SU-DHL-6 (cell line): ENCODE results near the gene DIP2C.

Experiments
- H2AFZ ChIP-seq: fragments of 200-600 bp; sonication (generic); 2 replicates; pipeline ENCODE4 v1.6.1; 2014; ENCODE audit warnings: low read depth, mild to moderate bottlenecking, moderate library complexity, mixed read lengths, antibody characterized with exemption, low read length; ENCODE audit not compliant: severe bottlenecking
- H3F3A ChIP-seq: fragments of 200-600 bp; shearing (Covaris generic); 2 replicates; pipeline ENCODE4 v1.6.0; 2016; ENCODE audit warnings: antibody characterized with exemption, mild to moderate bottlenecking; ENCODE audit not compliant: insufficient read depth
- H3K27ac ChIP-seq: fragments of 200-600 bp; sonication (generic); 2 replicates; pipeline ENCODE4 v1.5.1; 2016; ENCODE audit warnings: low read depth, mild to moderate bottlenecking, low read length, moderate library complexity, mixed read lengths
- H3K27me3 ChIP-seq: fragments of 200-600 bp; sonication (generic), shearing (Covaris generic); 2 replicates; pipeline ENCODE4 v1.6.0; 2014; ENCODE audit warnings: mild to moderate bottlenecking, low read length
- H3K36me3 ChIP-seq: fragments of 200-600 bp; sonication (generic); 2 replicates; pipeline ENCODE4 v1.6.1; 2014; ENCODE audit warnings: mild to moderate bottlenecking, low read length, mixed read lengths
- H3K4me2 ChIP-seq: fragments of 300-600, 200-600 bp; shearing (Covaris generic), sonication (generic); 2 replicates; pipeline ENCODE4 v1.6.0; 2014; ENCODE audit warnings: low read length, low read depth, mild to moderate bottlenecking; ENCODE audit not compliant: poor library complexity, severe bottlenecking
- H3K4me3 ChIP-seq: fragments of 200-600 bp; sonication (generic); 2 replicates; pipeline ENCODE4 v1.5.1; 2014; ENCODE audit warnings: antibody characterized with exemption, low read length, mild to moderate bottlenecking, mixed read lengths; ENCODE audit not compliant: insufficient read depth, poor library complexity, severe bottlenecking
- H3K79me2 ChIP-seq: fragments of 200-600 bp; sonication (generic); 2 replicates; pipeline ENCODE4 v1.6.1; 2014; ENCODE audit warnings: mild to moderate bottlenecking, low read length, moderate library complexity; ENCODE audit not compliant: insufficient read depth
- H3K9ac ChIP-seq: fragments of 200-600 bp; sonication (generic); 2 replicates; pipeline ENCODE4 v1.7.0; 2014; ENCODE audit warnings: mild to moderate bottlenecking, low read length
- H3K9me2 ChIP-seq: fragments of 200-600 bp; sonication (generic); replicated peaks from 2 replicates; pipeline ENCODE4 v1.6.1; 2014; ENCODE audit warnings: low read length; ENCODE audit not compliant: insufficient read depth
- H3K9me3 ChIP-seq: fragments of 200-600 bp; sonication (generic); 2 replicates; pipeline ENCODE4 v1.6.1; 2014; ENCODE audit warnings: low read length, mixed read lengths; ENCODE audit not compliant: insufficient read depth
- H4K20me1 ChIP-seq: fragments of 200-600 bp; sonication (generic); 2 replicates; pipeline ENCODE4 v1.6.1; 2014; ENCODE audit warnings: low read depth, mild to moderate bottlenecking, antibody characterized with exemption, low read length, moderate library complexity, mixed read lengths
- CTCF ChIP-seq: fragments of 200-600 bp; sonication (generic); IDR thresholded peaks from one replicate; pipeline ENCODE4 v1.5.1; 2017; ENCODE audit warnings: antibody characterized with exemption, mild to moderate bottlenecking, low read length, moderate library complexity; ENCODE audit not compliant: insufficient read depth, poor library complexity, severe bottlenecking
- EZH2phosphoT487 ChIP-seq: fragments of 200-600 bp; sonication (generic), shearing (Covaris generic); conservative IDR thresholded peaks from 2 replicates; pipeline ENCODE4 v1.6.1; 2018; ENCODE audit warnings: mild to moderate bottlenecking, antibody characterized with exemption, low read length, moderate library complexity, mixed read lengths

The DIP2C gene

GRCh38 chr10:565676-566075 is 123.8 kb downstream of the DIP2C start:
- no peaks in the 10 kb centered on the region for H4K20me1 ChIP-seq
- H3K27me3 ChIP-seq: no peaks in the 10 kb centered on the region
- no peak overlapping the region for H2AFZ ChIP-seq
- H3K4me3 ChIP-seq: no peak overlapping the region
- no peaks in the 10 kb centered on the region for H3K36me3 ChIP-seq
- TF ChIP-seq CTCF: no peak
- no peak for TF ChIP-seq EZH2phosphoT487
- no peaks in the 10 kb centered on the region for H3F3A ChIP-seq
- H3K9me2 ChIP-seq: no peaks in the 10 kb centered on the region
- H3K9me3 ChIP-seq: peaks cover 9% of the 10 kb centered on the region; the same call in 1 of the 2 replicates
- no peaks in the 10 kb centered on the region for H3K79me2 ChIP-seq
- H3K4me2 ChIP-seq: no peak overlapping the region
- H3K9ac ChIP-seq: no peak overlapping the region
- no peak overlapping the region for H3K27ac ChIP-seq

DNA sequence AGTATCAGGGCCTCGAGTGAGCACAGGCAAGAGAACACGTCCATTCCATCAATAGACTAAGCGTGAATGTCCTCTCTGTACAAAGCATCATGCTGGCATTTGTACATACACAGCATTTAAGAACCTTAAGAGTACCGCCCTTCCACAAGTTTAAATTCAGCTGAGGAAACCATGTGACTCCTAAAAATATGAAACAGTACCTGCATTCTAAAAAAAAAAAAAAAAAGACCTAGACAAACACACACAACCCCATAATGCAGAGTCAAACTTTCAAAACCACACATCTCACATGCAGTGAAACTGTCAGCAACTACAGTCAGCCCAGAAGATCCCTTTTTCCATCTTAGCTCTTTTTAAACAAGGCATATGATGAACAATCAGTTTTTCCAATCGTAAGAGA is 124.3 kb downstream of the DIP2C start:
- no peak overlapping the region for H3K4me2 ChIP-seq
- H3K27me3 ChIP-seq: no peaks in the 10 kb centered on the region
- H3K79me2 ChIP-seq: no peaks in the 10 kb centered on the region
- H3K9me3 ChIP-seq: peaks cover 9% of the 10 kb centered on the region; the same call in 1 of the 2 replicates
- no peaks in the 10 kb centered on the region for H3K9me2 ChIP-seq
- no peak overlapping the region for H2AFZ ChIP-seq
- no peaks in the 10 kb centered on the region for H3F3A ChIP-seq
- TF ChIP-seq CTCF (no peak), EZH2phosphoT487 (no peak)
- H3K9ac ChIP-seq: no peak overlapping the region
- no peak overlapping the region for H3K4me3 ChIP-seq
- H3K36me3 ChIP-seq: no peaks in the 10 kb centered on the region
- no peaks in the 10 kb centered on the region for H4K20me1 ChIP-seq
- no peak overlapping the region for H3K27ac ChIP-seq

DNA sequence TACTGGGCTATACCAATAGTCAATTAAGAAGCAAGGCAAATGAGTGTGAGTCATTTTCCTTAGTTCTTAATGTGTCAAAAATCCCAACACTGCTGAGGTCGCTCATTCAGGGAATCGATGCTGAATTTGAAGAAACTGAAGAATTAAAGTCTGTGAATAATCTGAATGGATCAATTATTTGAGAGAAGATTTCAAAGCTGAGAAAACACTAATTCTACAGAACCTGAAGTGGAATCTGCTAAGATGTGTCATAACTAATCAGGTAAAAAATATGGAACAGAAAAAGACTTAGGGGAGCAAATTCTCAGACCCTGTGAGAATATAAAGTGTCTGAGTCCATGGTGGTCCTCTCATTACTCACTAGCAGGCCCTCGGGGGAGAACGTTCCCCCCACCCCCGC is 125.6 kb downstream of the DIP2C start:
- Histone ChIP-seq H4K20me1 (no peaks in the 10 kb centered on the region), H3F3A (no peaks in the 10 kb centered on the region), H3K4me3 (no peak overlapping the region), H3K9ac (no peak overlapping the region), H3K27me3 (no peaks in the 10 kb centered on the region), H3K9me3 (peaks cover 9% of the 10 kb centered on the region; the same call in 1 of the 2 replicates), H3K36me3 (no peaks in the 10 kb centered on the region), H3K79me2 (no peaks in the 10 kb centered on the region), H2AFZ (no peak overlapping the region), H3K9me2 (no peaks in the 10 kb centered on the region), H3K27ac (no peak overlapping the region), H3K4me2 (no peak overlapping the region)
- TF ChIP-seq EZH2phosphoT487 (no peak), CTCF (no peak)

GRCh38 chr10:562142-562541 is 127.3 kb downstream of the DIP2C start:
- Histone ChIP-seq H3K9me3 (peaks cover 9% of the 10 kb centered on the region; the same call in 1 of the 2 replicates), H3K79me2 (no peaks in the 10 kb centered on the region), H2AFZ (no peak overlapping the region), H3K27me3 (no peaks in the 10 kb centered on the region), H3K9ac (no peak overlapping the region), H3K4me2 (no peak overlapping the region), H3K4me3 (no peak overlapping the region), H3F3A (no peaks in the 10 kb centered on the region), H3K36me3 (no peaks in the 10 kb centered on the region), H3K27ac (no peak overlapping the region), H4K20me1 (no peaks in the 10 kb centered on the region), H3K9me2 (no peaks in the 10 kb centered on the region)
- TF ChIP-seq CTCF (no peak), EZH2phosphoT487 (no peak)
